GM12878 (cell line): Measurements from ENCODE around the gene RAG1. TPM values are rescaled to one million over a fixed set of nuclear protein-coding genes. Genes with fewer than 3 reads are reported as not detected.

Source experiments
- ATAC-seq: fragments of 200-7000 bp; cut with Tn5 transposase; 3 replicates; pipeline ENCODE4 v1.9.1; 2020; ENCODE audit warnings: mild to moderate bottlenecking, moderate library complexity
- BruUV-seq: library from RNA; stranded (reverse); fragments of 400-500 nt; replicated peaks from 2 replicates; lab custom pipeline; 2021; lab: Mats Ljungman, UMichigan
- CTCF ChIA-PET: fragments of 300-600 bp; sonication (Branson Sonifier 250); formaldehyde crosslinking; extraction: SDS; loops from one replicate; lab custom pipeline; 2021; ENCODE audit warnings: inconsistent platforms; lab: Yijun Ruan, JAX
- POLR2A ChIA-PET: fragments of 350-600 bp; formaldehyde crosslinking; extraction: SDS; loops from one replicate; lab custom pipeline; 2021; ENCODE audit warnings: inconsistent platforms; lab: Charles Lee
- RAD21 ChIA-PET: fragments of 300-600 bp; sonication (Branson Sonifier 250); formaldehyde crosslinking; loops from one replicate; lab custom pipeline; 2023; ENCODE audit warnings: antibody characterized with exemption; ENCODE audit not compliant: unreplicated experiment; lab: Charles Lee
- SMC1A ChIA-PET: fragments of 300-600 bp; sonication (Branson Sonifier 250); formaldehyde crosslinking; loops from one replicate; lab custom pipeline; 2023; ENCODE audit not compliant: unreplicated experiment, uncharacterized antibody; lab: Charles Lee
- DNase-seq: peaks from one replicate; pipeline ENCODE4 v3.0.0-alpha.2; 2011; ENCODE audit warnings: low read depth, low spot score
- FAIRE-seq: peaks from 3 replicates; lab custom pipeline; 2011; peaks lifted over from hg19 to GRCh38; lab: Jason Lieb, UNC
- H2AFZ ChIP-seq: 2 replicates; pipeline ENCODE4 v1.6.0; 2011; ENCODE audit warnings: low read depth, low read length, control low read depth; ENCODE audit not compliant: control insufficient read depth
- H3K27ac ChIP-seq: 2 replicates; pipeline ENCODE4 v1.5.1; 2011; ENCODE audit warnings: control low read depth; ENCODE audit not compliant: control insufficient read depth, insufficient read depth
- H3K27me3 ChIP-seq, 2 experiments: replicated peaks in 1 of 2; 2 replicates each; pipeline versions ENCODE4 v1.6.0 to v1.6.1; 2011; ENCODE audit warnings: low read length in 1 of 2; ENCODE audit not compliant: control insufficient read depth in 2 of 2, insufficient read depth in 2 of 2
- H3K36me3 ChIP-seq, 2 experiments: 2 replicates each; pipeline ENCODE4 v1.5.1; 2011; ENCODE audit warnings: low read length in 1 of 2; ENCODE audit not compliant: control insufficient read depth in 2 of 2, insufficient read depth in 2 of 2
- H3K4me1 ChIP-seq: 2 replicates; pipeline ENCODE4 v1.6.1; 2011; ENCODE audit warnings: mild to moderate bottlenecking, low read length, moderate library complexity, mixed read lengths; ENCODE audit not compliant: control insufficient read depth, insufficient read depth
- H3K4me2 ChIP-seq: 2 replicates; pipeline ENCODE4 v1.6.0; 2011; ENCODE audit warnings: control low read depth; ENCODE audit not compliant: control insufficient read depth, insufficient read depth
- H3K4me3 ChIP-seq: fragments of 200-600 bp; sonication (generic); 2 replicates; pipeline ENCODE4 v1.5.1; 2016
- H3K79me2 ChIP-seq: 2 replicates; pipeline ENCODE4 v1.6.0; 2011; ENCODE audit warnings: low read length; ENCODE audit not compliant: control insufficient read depth, insufficient read depth
- H3K9ac ChIP-seq: 2 replicates; pipeline ENCODE4 v1.8.0; 2011; ENCODE audit warnings: low read length, control low read depth, mixed read lengths; ENCODE audit not compliant: control insufficient read depth, insufficient read depth
- H3K9me3 ChIP-seq: replicated peaks from 3 replicates; pipeline ENCODE4 v1.5.1; 2011; ENCODE audit warnings: mild to moderate bottlenecking, low read length; ENCODE audit not compliant: control insufficient read depth, insufficient read depth
- H4K20me1 ChIP-seq: 2 replicates; pipeline ENCODE4 v1.6.0; 2011; ENCODE audit not compliant: control insufficient read depth, insufficient read depth
- KDM1A ChIP-seq: fragments of 200-600 bp; sonication (generic); IDR thresholded peaks from 2 replicates; pipeline ENCODE4 v1.6.1; 2016; ENCODE audit warnings: borderline replicate concordance
- PKNOX1 ChIP-seq: fragments of 450-650 bp; IDR thresholded peaks from 2 replicates; pipeline ENCODE4 v1.6.1; 2016; ENCODE audit warnings: mild to moderate bottlenecking
- WGBS: methylation state at CpG from one replicate; pipeline ENCODE4 v1.1.6; 2016; ENCODE audit warnings: low lambda C conversion rate; ENCODE audit not compliant: insufficient replicate concordance, insufficient coverage; ENCODE audit errors: missing lambda C conversion rate; 5-methylcytosine and 5-hydroxymethylcytosine counted together
- in situ Hi-C: fragments of 300-500 bp; cut with MboI; formaldehyde crosslinking; loops from 9 replicates; pipeline ENCODE4 v1.14.3; 2018; ENCODE audit warnings: mixed read lengths
- intact Hi-C: fragments of 100-400 bp; cut with micrococcal nuclease; formaldehyde crosslinking; loops from one replicate; pipeline ENCODE4 v1.14.2; 2022; ENCODE audit not compliant: unreplicated experiment
- polyA plus RNA-seq, 11 experiments: library from polyadenylated mRNA; depleted of rRNA in 4 of 11; unstranded in 6 of 11; stranded (reverse) in 5 of 11; fragments of >200 nt; fragmentation: Nextera tagmentation in 4 of 11; fragmentation: Illumina TruSeq in 1 of 11; extraction: Ambion mirVana in 4 of 11; extraction: Trizol in 1 of 11; gene quantifications; 1 replicate in 1 of 11; 2 replicates in 10 of 11; pipeline versions ENCODE4 v1.2.1 to v1.2.3, GENCODE V29; 2011 to 2016; ENCODE audit warnings: inconsistent platforms in 2 of 11, missing spikeins in 2 of 11, low read depth in 1 of 11
- total RNA-seq, 4 experiments: library from RNA; depleted of rRNA in 3 of 4; stranded (reverse); fragments of >200 nt in 3 of 4; fragmentation: Illumina TruSeq in 1 of 4; extraction: Trizol in 1 of 4; gene quantifications; 2 replicates each; pipeline versions ENCODE4 v1.2.1 to v1.2.3, GENCODE V29; 2013 to 2021

The RAG1 gene
- total and polyA plus RNA-seq, 10 of the 15 experiments (the other 5 are each of a cell fraction or from before 2014, with no cell fraction given): 0.01 to 0.44 (median 0.05) TPM; not detected in 3

GRCh38 chr11:36558571-36559413 is 9.0 kb upstream of the RAG1 start:
- ChIA-PET POLR2A (no interaction called here), SMC1A (interaction anchor here (1.0 kb wide), 1 partner anchor 18 kb away, joined by 4 read pairs; no protein-coding TSS in a partner anchor), RAD21 (no interaction called here), CTCF (no interaction called here)
- Histone ChIP-seq H3K4me3 (peak overlapping the region; percentile 29; the same call in 1 of the 2 replicates), H2AFZ (peak overlapping the region; percentile 80), H3K9ac (no peak overlapping the region), H3K27ac (no peak overlapping the region), H3K27me3 (no peaks in the 10 kb centered on the region), H3K4me1 (no peaks in the 10 kb centered on the region), H3K36me3 (no peaks in the 10 kb centered on the region), H3K9me3 (no peaks in the 10 kb centered on the region; the same call in 2 of the 3 replicates), H4K20me1 (no peaks in the 10 kb centered on the region), H3K79me2 (no peaks in the 10 kb centered on the region), H3K4me2 (peak overlapping the region; percentile 42; the same call in 1 of the 2 replicates)
- TF ChIP-seq KDM1A: no peak
- TF ChIP-seq PKNOX1: peak; percentile 49; the same call in 1 of the 2 replicates
- in situ Hi-C loops: no loop called here
- WGBS: 25% methylated on average over 4 of the region's 4 CpGs
- peak; percentile 88 for ATAC-seq
- BruUV-seq: no TSS peak
- DNase-seq: peak; percentile 4
- intact Hi-C loops: no loop called here
- FAIRE-seq: no peak
